K562 (cell line): ENCODE results near the gene ZNF569. TPM values are rescaled to one million over a fixed set of nuclear protein-coding genes. Genes with fewer than 3 reads are reported as not detected.
A peak's percentile ranks its signal among the peaks of the same experiment; 100 is the strongest.

Experiments
- ATAC-seq: fragments of 200-7000 bp; cut with Tn5 transposase; 3 replicates; pipeline ENCODE4 v1.9.1; 2020; ENCODE audit warnings: moderate library complexity
- BruUV-seq: library from RNA; stranded (reverse); fragments of 400-500 nt; replicated peaks from 2 replicates; lab custom pipeline; 2021; lab: Mats Ljungman, UMichigan
- CTCF ChIA-PET: fragments of 300-600 bp; formaldehyde crosslinking; extraction: SDS; loops from one replicate; lab custom pipeline; 2021; ENCODE audit warnings: low intra/inter-chr PET ratio; lab: Yijun Ruan, JAX
- POLR2A ChIA-PET: fragments of 300-600, 350-650 bp; sonication (Branson Sonifier 250); formaldehyde crosslinking; extraction: SDS; loops from one replicate; lab custom pipeline; 2021; ENCODE audit warnings: antibody characterized with exemption, inconsistent platforms; lab: Yijun Ruan, JAX
- DNase-seq, 4 experiments: peaks; one replicate each; pipeline versions ENCODE4 v3.0.0 to v3.0.0-alpha.2; 2011 to 2018; ENCODE audit warnings: low spot score in 3 of 4, mixed read lengths in 3 of 4; ENCODE audit errors: extremely low read depth in 1 of 4
- FAIRE-seq: peaks from 2 replicates; lab custom pipeline; 2011; peaks lifted over from hg19 to GRCh38; lab: Jason Lieb, UNC
- H2AFZ ChIP-seq: 2 replicates; pipeline ENCODE4 v1.6.0; 2011; ENCODE audit warnings: low read depth, low read length, control low read depth, inconsistent platforms
- H3K27ac ChIP-seq: fragments of 200-600 bp; 3 replicates; pipeline ENCODE4 v1.8.0; 2011; ENCODE audit warnings: low read depth, mild to moderate bottlenecking, control low read depth, inconsistent platforms, low read length, moderate library complexity, mixed read lengths; ENCODE audit errors: extremely low read depth
- H3K27me3 ChIP-seq, 2 experiments: fragments of 300-600 bp in 1 of 2; 2 replicates in 1 of 2; 3 replicates in 1 of 2; pipeline versions ENCODE4 v1.6.0 to v1.8.0; 2011; ENCODE audit warnings: inconsistent platforms in 2 of 2, low read length in 2 of 2, mild to moderate bottlenecking in 1 of 2, mixed read lengths in 1 of 2, moderate library complexity in 1 of 2; ENCODE audit not compliant: control insufficient read depth in 2 of 2, insufficient read depth in 2 of 2
- H3K36me3 ChIP-seq: fragments of 300-600 bp; 3 replicates; pipeline ENCODE4 v1.8.0; 2011; ENCODE audit warnings: mild to moderate bottlenecking, low read length, inconsistent platforms; ENCODE audit not compliant: control insufficient read depth, insufficient read depth
- H3K4me1 ChIP-seq, 2 experiments: fragments of 200-600 bp in 1 of 2; replicated peaks in 1 of 2; 2 replicates in 1 of 2; 3 replicates in 1 of 2; pipeline versions ENCODE4 v1.5.1 to v1.8.0; 2011; ENCODE audit warnings: inconsistent platforms in 2 of 2, low read length in 2 of 2, mild to moderate bottlenecking in 1 of 2, mixed read lengths in 1 of 2, moderate library complexity in 1 of 2; ENCODE audit not compliant: control insufficient read depth in 2 of 2, insufficient read depth in 2 of 2
- H3K4me2 ChIP-seq: 2 replicates; pipeline ENCODE4 v1.6.1; 2011; ENCODE audit warnings: low read length, control low read depth, inconsistent platforms, mixed read lengths; ENCODE audit not compliant: insufficient read depth
- H3K4me3 ChIP-seq: fragments of 200-600 bp; sonication (generic), shearing (Covaris generic); 2 replicates; pipeline ENCODE4 v1.5.1; 2016; ENCODE audit warnings: control low read depth, inconsistent platforms
- H3K79me2 ChIP-seq: fragments of 200-600 bp; 3 replicates; pipeline ENCODE4 v1.8.0; 2011; ENCODE audit warnings: low read length, inconsistent platforms; ENCODE audit not compliant: control insufficient read depth, insufficient read depth
- H3K9ac ChIP-seq, 2 experiments: 2 replicates each; pipeline versions ENCODE4 v1.6.0 to v1.6.1; 2011; ENCODE audit warnings: low read depth in 2 of 2, low read length in 2 of 2, control low read depth in 1 of 2, inconsistent platforms in 1 of 2, mild to moderate bottlenecking in 1 of 2, mixed read lengths in 1 of 2; ENCODE audit not compliant: insufficient read depth in 1 of 2
- H3K9me1 ChIP-seq: one replicate; pipeline ENCODE4 v1.6.0; 2011; ENCODE audit warnings: inconsistent platforms, mild to moderate bottlenecking, low read length, moderate library complexity; ENCODE audit not compliant: control insufficient read depth, insufficient read depth
- H3K9me3 ChIP-seq: replicated peaks from 2 replicates; pipeline ENCODE4 v1.5.1; 2011; ENCODE audit warnings: low read depth, low read length, inconsistent platforms; ENCODE audit not compliant: control insufficient read depth, insufficient read depth
- H4K20me1 ChIP-seq: replicated peaks from 2 replicates; pipeline ENCODE4 v1.6.1; 2011; ENCODE audit warnings: low read length, inconsistent platforms, mixed read lengths; ENCODE audit not compliant: control insufficient read depth, insufficient read depth
- C11orf30 ChIP-seq: fragments of 450-650 bp; IDR thresholded peaks from 2 replicates; pipeline ENCODE4 v1.6.1; 2016; ENCODE audit warnings: low read depth, mild to moderate bottlenecking
- HDAC3 ChIP-seq: fragments of 450-650 bp; IDR thresholded peaks from 2 replicates; pipeline ENCODE4 v1.6.1; 2018; ENCODE audit warnings: borderline replicate concordance, mild to moderate bottlenecking, moderate library complexity; ENCODE audit not compliant: partially characterized antibody
- KLF16 ChIP-seq: IDR thresholded peaks from 2 replicates; pipeline ENCODE4 v1.6.1; 2016; ENCODE audit warnings: antibody characterized with exemption
- NRF1 ChIP-seq, 2 experiments: fragments of 450-650 bp; IDR thresholded peaks in 1 of 2; conservative IDR thresholded peaks in 1 of 2; 2 replicates each; pipeline ENCODE4 v1.6.1; 2014; ENCODE audit warnings: mild to moderate bottlenecking in 2 of 2
- PHB ChIP-seq: fragments of 250-450 bp; sonication (Bioruptor Pico); IDR thresholded peaks from 2 replicates; pipeline ENCODE4 v1.5.0; 2021
- SRF ChIP-seq, 2 experiments: fragments of 250-450, 450-650 bp in 1 of 2; sonication (Bioruptor Pico) in 1 of 2; sonication (generic) in 1 of 2; formaldehyde crosslinking; IDR thresholded peaks; 2 replicates each; pipeline versions ENCODE4 v1.5.0 to v1.5.1; 2020 to 2022; ENCODE audit warnings: mild to moderate bottlenecking in 1 of 2, missing genetic modification reagents in 1 of 2
- YY1 ChIP-seq, 3 experiments: IDR thresholded peaks; 2 replicates each; pipeline ENCODE4 v1.6.1; 2011; ENCODE audit warnings: low read length in 2 of 3, mild to moderate bottlenecking in 2 of 3, moderate library complexity in 2 of 3, borderline replicate concordance in 1 of 3, control low read depth in 1 of 3, low read depth in 1 of 3; ENCODE audit not compliant: insufficient read depth in 3 of 3, insufficient replicate concordance in 2 of 3, control insufficient read depth in 1 of 3, insufficient read length in 1 of 3; ENCODE audit errors: extremely low read depth in 1 of 3
- ZNF551 ChIP-seq: fragments of 250-450 bp; sonication (Bioruptor Pico); IDR thresholded peaks from 2 replicates; pipeline ENCODE4 v1.5.0; 2021; ENCODE audit warnings: mild to moderate bottlenecking, moderate library complexity
- WGBS: fragments of 100-300 bp; shearing (Covaris generic); methylation state at CpG from one replicate; pipeline ENCODE4 v1.1.6; 2016; ENCODE audit warnings: low coverage, mixed read lengths; ENCODE audit not compliant: insufficient coverage; ENCODE audit errors: missing lambda C conversion rate; 5-methylcytosine and 5-hydroxymethylcytosine counted together
- in situ Hi-C: fragments of 300-500 bp; cut with MboI; formaldehyde crosslinking; loops from 4 replicates; pipeline ENCODE4 v1.15.0; 2018; ENCODE audit warnings: inconsistent platforms, mixed read lengths
- intact Hi-C: fragments of 100-400 bp; cut with micrococcal nuclease; formaldehyde crosslinking; loops from 2 replicates; pipeline ENCODE4 v1.14.2; 2022
- polyA plus RNA-seq, 8 experiments: library from polyadenylated mRNA; depleted of rRNA in 4 of 8; stranded (reverse) in 5 of 8; unstranded in 3 of 8; fragments of >200 nt; fragmentation: Nextera tagmentation in 2 of 8; fragmentation: Illumina TruSeq in 1 of 8; extraction: Ambion mirVana in 2 of 8; extraction: Trizol in 1 of 8; gene quantifications; 2 replicates each; pipeline versions ENCODE4 v1.2.1 to v1.2.3, GENCODE V29; 2011 to 2014; ENCODE audit warnings: inconsistent platforms in 1 of 8, missing spikeins in 1 of 8
- total RNA-seq, 7 experiments: library from RNA; depleted of rRNA in 6 of 7; stranded (reverse); fragments of >200 nt in 6 of 7; fragmentation: Illumina TruSeq in 2 of 7; extraction: Trizol in 2 of 7; gene quantifications; 2 replicates each; pipeline versions ENCODE4 v1.2.1 to v1.2.3, GENCODE V29; 2011 to 2021; ENCODE audit warnings: low replicate concordance in 1 of 7
- TF ChIP-seq, protein P1 (sequence below): fragments of 450-650 bp; IDR thresholded peaks from 2 replicates; pipeline ENCODE4 v1.6.1; 2016; ENCODE audit warnings: low read depth

The ZNF569 gene
- total and polyA plus RNA-seq, 9 of the 15 experiments (the other 6 are each of a cell fraction or from before 2014, with no cell fraction given), result 2.1 to 5.7 (median 4.5) TPM

DNA sequence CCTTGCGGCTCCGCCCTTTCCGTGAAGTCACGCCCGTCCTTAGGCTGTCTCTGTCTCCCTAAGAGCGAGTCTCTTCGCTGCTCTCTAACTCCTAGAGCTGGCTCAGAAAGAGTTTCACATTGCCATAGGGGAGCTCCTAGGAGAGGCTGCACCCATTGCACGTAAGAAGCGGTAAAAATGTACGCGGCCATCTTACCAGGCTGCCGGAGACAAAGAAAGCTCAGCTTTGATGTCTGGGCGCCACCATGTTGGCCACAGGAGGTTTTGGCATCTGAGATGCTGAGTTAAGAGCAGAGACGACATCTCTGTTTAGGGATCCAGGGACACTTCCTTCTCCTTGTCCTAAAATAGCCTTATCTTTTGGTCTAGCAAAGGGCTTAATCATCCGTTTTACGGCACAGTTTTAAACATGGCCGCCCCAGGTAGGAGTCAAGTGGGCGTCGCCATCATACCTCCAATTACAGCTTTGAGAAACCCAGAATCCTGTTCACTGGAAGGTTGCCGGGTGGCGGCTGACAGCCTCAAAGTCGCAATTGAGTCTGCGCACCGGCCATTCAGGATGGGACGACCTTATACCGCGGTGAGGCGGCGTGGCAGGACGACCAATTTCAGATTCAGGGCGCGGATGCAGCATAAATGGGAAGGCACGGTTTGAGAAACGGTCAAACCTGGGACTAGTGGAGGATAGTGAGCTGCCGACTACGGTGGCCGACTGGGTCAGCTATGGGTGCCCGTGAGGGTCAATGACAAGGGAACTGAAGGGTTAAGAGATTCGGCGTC is 39.3 kb upstream of the ZNF569 start, which contains the start of gene ZNF793:
Gene ZNF793 (plus strand): TSS at position 553 of the 780 bp plus-strand sequence. CDS start 16,501 bp downstream, outside the sequence.
- CTCF ChIA-PET, result no interaction called here

More for the DNA sequence above, 39.3 kb upstream of the ZNF569 start, which contains the start of gene ZNF793:
- H2AFZ ChIP-seq, result peak within 1 kb of the TSS; percentile 44; the same call in 1 of the 2 replicates
- ATAC-seq (no peak), DNase-seq (no peak), FAIRE-seq (no peak)
- peak in 1 of 3 experiments; percentile 48 for TF ChIP-seq YY1 (IDR thresholded peaks at IDR 0.05; ENCODE audit: borderline replicate concordance in 1 of 3, control insufficient read depth in 1 of 3, extremely low read depth in 1 of 3, insufficient read depth in 3 of 3, insufficient read length in 1 of 3, insufficient replicate concordance in 2 of 3, low read depth in 1 of 3, low read length in 2 of 3)
- TF ChIP-seq HDAC3, result no peak
- no peak for TF ChIP-seq ZNF551 (CRISPR knock-in tag)
- TF ChIP-seq PHB (CRISPR knock-in tag), result no peak
- TF ChIP-seq, protein P1, sequence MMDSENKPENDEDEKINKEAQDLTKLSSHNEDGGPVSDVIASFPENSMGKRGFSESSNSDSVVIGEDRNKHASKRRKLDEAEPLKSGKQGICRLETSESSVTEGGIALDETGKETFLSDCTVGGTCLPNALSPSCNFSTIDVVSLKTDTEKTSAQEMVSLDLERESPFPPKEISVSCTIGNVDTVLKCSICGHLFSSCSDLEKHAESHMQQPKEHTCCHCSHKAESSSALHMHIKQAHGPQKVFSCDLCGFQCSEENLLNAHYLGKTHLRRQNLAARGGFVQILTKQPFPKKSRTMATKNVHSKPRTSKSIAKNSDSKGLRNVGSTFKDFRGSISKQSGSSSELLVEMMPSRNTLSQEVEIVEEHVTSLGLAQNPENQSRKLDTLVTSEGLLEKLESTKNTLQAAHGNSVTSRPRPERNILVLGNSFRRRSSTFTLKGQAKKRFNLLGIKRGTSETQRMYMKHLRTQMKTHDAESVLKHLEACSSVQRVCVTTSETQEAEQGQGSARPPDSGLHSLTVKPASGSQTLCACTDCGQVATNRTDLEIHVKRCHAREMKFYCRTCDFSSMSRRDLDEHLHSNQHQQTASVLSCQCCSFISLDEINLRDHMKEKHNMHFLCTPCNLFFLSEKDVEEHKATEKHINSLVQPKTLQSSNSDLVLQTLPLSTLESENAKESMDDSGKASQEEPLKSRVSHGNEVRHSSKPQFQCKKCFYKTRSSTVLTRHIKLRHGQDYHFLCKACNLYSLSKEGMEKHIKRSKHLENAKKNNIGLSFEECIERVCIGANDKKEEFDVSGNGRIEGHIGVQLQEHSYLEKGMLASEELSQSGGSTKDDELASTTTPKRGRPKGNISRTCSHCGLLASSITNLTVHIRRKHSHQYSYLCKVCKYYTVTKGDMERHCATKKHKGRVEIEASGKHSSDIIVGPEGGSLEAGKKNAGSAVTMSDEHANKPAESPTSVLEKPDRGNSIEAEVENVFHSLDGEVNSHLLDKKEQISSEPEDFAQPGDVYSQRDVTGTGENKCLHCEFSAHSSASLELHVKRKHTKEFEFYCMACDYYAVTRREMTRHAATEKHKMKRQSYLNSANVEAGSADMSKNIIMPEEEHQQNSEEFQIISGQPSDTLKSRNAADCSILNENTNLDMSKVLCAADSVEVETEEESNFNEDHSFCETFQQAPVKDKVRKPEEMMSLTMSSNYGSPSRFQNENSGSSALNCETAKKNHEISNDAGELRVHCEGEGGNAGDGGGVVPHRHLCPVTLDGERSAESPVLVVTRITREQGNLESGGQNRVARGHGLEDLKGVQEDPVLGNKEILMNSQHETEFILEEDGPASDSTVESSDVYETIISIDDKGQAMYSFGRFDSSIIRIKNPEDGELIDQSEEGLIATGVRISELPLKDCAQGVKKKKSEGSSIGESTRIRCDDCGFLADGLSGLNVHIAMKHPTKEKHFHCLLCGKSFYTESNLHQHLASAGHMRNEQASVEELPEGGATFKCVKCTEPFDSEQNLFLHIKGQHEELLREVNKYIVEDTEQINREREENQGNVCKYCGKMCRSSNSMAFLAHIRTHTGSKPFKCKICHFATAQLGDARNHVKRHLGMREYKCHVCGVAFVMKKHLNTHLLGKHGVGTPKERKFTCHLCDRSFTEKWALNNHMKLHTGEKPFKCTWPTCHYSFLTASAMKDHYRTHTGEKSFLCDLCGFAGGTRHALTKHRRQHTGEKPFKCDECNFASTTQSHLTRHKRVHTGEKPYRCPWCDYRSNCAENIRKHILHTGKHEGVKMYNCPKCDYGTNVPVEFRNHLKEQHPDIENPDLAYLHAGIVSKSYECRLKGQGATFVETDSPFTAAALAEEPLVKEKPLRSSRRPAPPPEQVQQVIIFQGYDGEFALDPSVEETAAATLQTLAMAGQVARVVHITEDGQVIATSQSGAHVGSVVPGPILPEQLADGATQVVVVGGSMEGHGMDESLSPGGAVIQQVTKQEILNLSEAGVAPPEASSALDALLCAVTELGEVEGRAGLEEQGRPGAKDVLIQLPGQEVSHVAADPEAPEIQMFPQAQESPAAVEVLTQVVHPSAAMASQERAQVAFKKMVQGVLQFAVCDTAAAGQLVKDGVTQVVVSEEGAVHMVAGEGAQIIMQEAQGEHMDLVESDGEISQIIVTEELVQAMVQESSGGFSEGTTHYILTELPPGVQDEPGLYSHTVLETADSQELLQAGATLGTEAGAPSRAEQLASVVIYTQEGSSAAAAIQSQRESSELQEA, result peak; percentile 82
- no peak for TF ChIP-seq SRF (CRISPR knock-in tag; IDR thresholded peaks at IDR 0.05)
- no peak for TF ChIP-seq C11orf30
- peak in 1 of 2 experiments; percentile 20; a peak in 2 of 4 replicates for TF ChIP-seq NRF1 (conservative IDR thresholded peaks at IDR 0.05 in 1 of 2, IDR thresholded peaks at IDR 0.05 in 1 of 2)
- TF ChIP-seq KLF16, result 0 out of 2 replicates have a peak, but pooled peaks have one; percentile 20
- no peaks in the 10 kb centered on the region for H4K20me1 ChIP-seq
- no peaks in the 10 kb centered on the region for H3K27me3 ChIP-seq
- H3K9me3 ChIP-seq, result 0 out of 2 replicates have a peak, but pooled peaks cover 1% of the 10 kb centered on the region
- H3K36me3 ChIP-seq, result no peaks in the 10 kb centered on the region
- in situ Hi-C loops, result no loop called here
- no peaks in the 10 kb centered on the region for H3K79me2 ChIP-seq
- no peaks in the 10 kb centered on the region; a peak in 1 of 5 replicates for H3K4me1 ChIP-seq
- WGBS, result 9% methylated on average over 39 of the region's 40 CpGs
- no peaks in the 10 kb centered on the region for H3K9me1 ChIP-seq
- BruUV-seq, result no TSS peak
- POLR2A ChIA-PET, result interaction anchor here (0.6 kb wide), 1 partner anchor 364 kb away, joined by 5 read pairs; no protein-coding TSS in a partner anchor
- H3K9ac ChIP-seq, result no peak within 1 kb of the TSS
- H3K4me3 ChIP-seq, result peak within 1 kb of the TSS; percentile 27
- peak within 1 kb of the TSS; percentile 38 for H3K4me2 ChIP-seq
- intact Hi-C loops, result no loop called here
- no peak within 1 kb of the TSS for H3K27ac ChIP-seq
